Transverse colon (tissue), 3 donors: ENCODE data around the gene BRCC3.

Source experiments
- CTCF ChIP-seq, 5 experiments: fragments of 200-600 bp in 3 of 5; fragments of 450-650 bp in 2 of 5; sonication (generic) in 3 of 5; IDR thresholded peaks; 1 replicate in 2 of 5; 2 replicates in 3 of 5; pipeline ENCODE4 v1.5.1; 2016 to 2017; ENCODE audit warnings: antibody characterized with exemption in 5 of 5, inconsistent platforms in 3 of 5, mild to moderate bottlenecking in 2 of 5, moderate library complexity in 1 of 5
- POLR2A ChIP-seq: fragments of 450-650 bp; IDR thresholded peaks from one replicate; pipeline ENCODE4 v1.6.1; 2016; ENCODE audit warnings: antibody characterized with exemption, mild to moderate bottlenecking, moderate library complexity

DNA sequence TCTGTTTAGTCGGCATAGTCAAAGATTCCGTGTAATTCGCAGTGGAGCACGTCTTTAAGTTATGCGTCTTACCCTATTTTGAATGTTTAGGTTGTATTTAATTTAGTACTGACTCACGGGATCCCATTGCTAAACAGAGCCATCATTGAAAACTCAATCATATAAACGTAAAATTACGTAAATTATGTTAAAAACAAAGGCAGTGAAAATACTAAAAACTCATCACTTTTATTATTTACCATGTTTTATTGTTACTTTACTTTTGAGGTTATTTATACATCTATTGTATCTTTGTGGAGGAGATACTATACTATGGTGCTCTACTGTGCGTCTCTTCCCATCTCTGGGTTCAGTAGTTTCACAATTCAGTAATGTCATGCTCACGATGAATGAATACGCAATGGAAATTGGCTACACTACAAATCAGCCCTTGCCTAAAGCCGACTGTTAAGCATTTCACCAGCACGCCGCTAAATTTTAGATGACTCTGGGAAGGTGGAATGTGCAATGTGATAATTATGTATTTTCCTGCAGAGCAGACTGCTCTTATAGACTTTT, 43.7 kb upstream of the BRCC3 start:
- TF ChIP-seq CTCF (IDR thresholded peaks at IDR 0.05) (no peak), POLR2A (peak; percentile 42)
